Hepatocyte (in vitro differentiated cells): Measurements from ENCODE around the gene CRADD. TPM values are rescaled to one million over a fixed set of nuclear protein-coding genes. Genes with fewer than 3 reads are reported as not detected.

Experiments
- DNase-seq: peaks from one replicate; pipeline ENCODE4 v3.0.0-alpha.2; 2016; ENCODE audit warnings: low spot score
- H2AFZ ChIP-seq: fragments of 200-600 bp; sonication (generic); 2 replicates; pipeline ENCODE4 v1.6.0; 2016; ENCODE audit warnings: antibody characterized with exemption, mild to moderate bottlenecking
- H3K27ac ChIP-seq: fragments of 200-600 bp; sonication (generic); 2 replicates; pipeline ENCODE4 v1.5.1; 2016; ENCODE audit warnings: mild to moderate bottlenecking
- H3K27me3 ChIP-seq: fragments of 200-600 bp; sonication (generic); 2 replicates; pipeline ENCODE4 v1.6.1; 2016
- H3K36me3 ChIP-seq: fragments of 200-600 bp; sonication (generic); replicated peaks from 2 replicates; pipeline ENCODE4 v1.5.1; 2016; ENCODE audit warnings: low read depth; ENCODE audit not compliant: insufficient read depth
- H3K4me1 ChIP-seq: fragments of 200-600 bp; sonication (generic); 2 replicates; pipeline ENCODE4 v1.5.1; 2016; ENCODE audit warnings: mild to moderate bottlenecking, moderate library complexity; ENCODE audit not compliant: insufficient read depth
- H3K4me2 ChIP-seq: fragments of 200-600 bp; sonication (generic); 2 replicates; pipeline ENCODE4 v1.6.0; 2016
- H3K4me3 ChIP-seq: fragments of 200-600 bp; sonication (generic); 2 replicates; pipeline ENCODE4 v1.5.1; 2016; ENCODE audit warnings: mild to moderate bottlenecking
- H3K79me2 ChIP-seq: fragments of 200-600 bp; sonication (generic); 2 replicates; pipeline ENCODE4 v1.6.0; 2017; ENCODE audit warnings: mild to moderate bottlenecking
- H3K9me2 ChIP-seq: fragments of 200-600 bp; sonication (generic); replicated peaks from 2 replicates; pipeline ENCODE4 v1.6.0; 2017; ENCODE audit warnings: mild to moderate bottlenecking; ENCODE audit not compliant: insufficient read depth
- H3K9me3 ChIP-seq: fragments of 200-600 bp; sonication (generic); 2 replicates; pipeline ENCODE4 v1.5.1; 2016; ENCODE audit warnings: low read depth, mild to moderate bottlenecking
- H4K20me1 ChIP-seq: fragments of 200-600 bp; sonication (generic); 2 replicates; pipeline ENCODE4 v1.6.0; 2016; ENCODE audit warnings: mild to moderate bottlenecking; ENCODE audit not compliant: insufficient read depth, poor library complexity, severe bottlenecking
- CTCF ChIP-seq: fragments of 200-600 bp; sonication (generic); IDR thresholded peaks from 2 replicates; pipeline ENCODE4 v1.5.1; 2016; ENCODE audit warnings: antibody characterized with exemption, mild to moderate bottlenecking; ENCODE audit not compliant: poor library complexity
- EZH2 ChIP-seq: fragments of 200-600 bp; sonication (generic); IDR thresholded peaks from 2 replicates; pipeline ENCODE4 v1.6.1; 2016; ENCODE audit warnings: antibody characterized with exemption, mild to moderate bottlenecking, borderline replicate concordance
- EZH2phosphoT487 ChIP-seq: fragments of 200-600 bp; sonication (generic); IDR thresholded peaks from one replicate; pipeline ENCODE4 v1.6.1; 2018; ENCODE audit warnings: antibody characterized with exemption, mild to moderate bottlenecking, low read depth, moderate library complexity; ENCODE audit not compliant: unreplicated experiment, severe bottlenecking
- whole genome bisulfite sequencing: methylation state at CpG from one replicate; pipeline ENCODE4 v1.1.6; 2016; ENCODE audit warnings: low lambda C conversion rate; ENCODE audit errors: missing lambda C conversion rate; 5-methylcytosine and 5-hydroxymethylcytosine counted together
- polyA plus RNA-seq: library from polyadenylated mRNA; unstranded; fragments of >200 nt; fragmentation: Nextera tagmentation; extraction: Ambion mirVana; gene quantifications from 2 replicates; pipeline ENCODE4 v1.2.1, GENCODE V29; 2016
- total RNA-seq: library from RNA; depleted of rRNA; stranded (reverse); fragments of >200 nt; gene quantifications from 2 replicates; pipeline ENCODE4 v1.2.3, GENCODE V29; 2014

The CRADD gene
- total and polyA plus RNA-seq, 2 experiments from 2014 or later: 19.5 to 27.3 TPM

GRCh38 chr12:93879476-93880421 is 202.6 kb downstream of the CRADD start:
- no peak for DNase-seq
- Histone ChIP-seq H3K27me3 (no peaks in the 10 kb centered on the region), H3K4me1 (peaks cover 17% of the 10 kb centered on the region), H2AFZ (no peak overlapping the region), H3K4me3 (no peak overlapping the region), H3K4me2 (no peak overlapping the region), H3K79me2 (no peaks in the 10 kb centered on the region), H3K36me3 (no peaks in the 10 kb centered on the region), H3K9me2 (no peaks in the 10 kb centered on the region), H3K9me3 (no peaks in the 10 kb centered on the region), H4K20me1 (no peaks in the 10 kb centered on the region), H3K27ac (no peak overlapping the region)
- no peak for TF ChIP-seq EZH2phosphoT487
- WGBS: 85% methylated on average over 6 of the region's 6 CpGs

GRCh38 chr12:93880853-93881522 is 203.8 kb downstream of the CRADD start:
- no peaks in the 10 kb centered on the region for H3K9me2 ChIP-seq
- no peak overlapping the region for H2AFZ ChIP-seq
- no peaks in the 10 kb centered on the region for H4K20me1 ChIP-seq
- H3K4me1 ChIP-seq: peaks cover 17% of the 10 kb centered on the region
- no peaks in the 10 kb centered on the region for H3K79me2 ChIP-seq
- 21% methylated on average over 1 of the region's 1 CpG for WGBS
- H3K4me3 ChIP-seq: no peak overlapping the region
- TF ChIP-seq EZH2 (no peak), CTCF (no peak), EZH2phosphoT487 (no peak)
- no peaks in the 10 kb centered on the region for H3K9me3 ChIP-seq
- no peak for DNase-seq
- H3K27ac ChIP-seq: no peak overlapping the region
- H3K27me3 ChIP-seq: no peaks in the 10 kb centered on the region
- H3K36me3 ChIP-seq: no peaks in the 10 kb centered on the region
- H3K4me2 ChIP-seq: no peak overlapping the region

GRCh38 chr12:93882763-93883162 is 205.6 kb downstream of the CRADD start:
- DNase-seq: no peak
- Histone ChIP-seq H3K36me3 (no peaks in the 10 kb centered on the region), H3K27ac (no peak overlapping the region), H3K4me1 (peaks cover 17% of the 10 kb centered on the region), H3K9me3 (no peaks in the 10 kb centered on the region), H2AFZ (no peak overlapping the region), H3K79me2 (no peaks in the 10 kb centered on the region), H3K4me2 (no peak overlapping the region), H4K20me1 (no peaks in the 10 kb centered on the region), H3K4me3 (no peak overlapping the region), H3K27me3 (no peaks in the 10 kb centered on the region), H3K9me2 (no peaks in the 10 kb centered on the region)
- 74% methylated on average over 3 of the region's 3 CpGs for WGBS
- TF ChIP-seq EZH2phosphoT487: no peak
- TF ChIP-seq EZH2: no peak
- no peak for TF ChIP-seq CTCF
